ENCODE results near the gene ERO1B.
"Not testable (repeated sequence)": the region's sequence is repeated elsewhere in the genome, so short reads cannot be mapped to it uniquely, and the experiment has no call there.

Gene ERO1B, protein sequence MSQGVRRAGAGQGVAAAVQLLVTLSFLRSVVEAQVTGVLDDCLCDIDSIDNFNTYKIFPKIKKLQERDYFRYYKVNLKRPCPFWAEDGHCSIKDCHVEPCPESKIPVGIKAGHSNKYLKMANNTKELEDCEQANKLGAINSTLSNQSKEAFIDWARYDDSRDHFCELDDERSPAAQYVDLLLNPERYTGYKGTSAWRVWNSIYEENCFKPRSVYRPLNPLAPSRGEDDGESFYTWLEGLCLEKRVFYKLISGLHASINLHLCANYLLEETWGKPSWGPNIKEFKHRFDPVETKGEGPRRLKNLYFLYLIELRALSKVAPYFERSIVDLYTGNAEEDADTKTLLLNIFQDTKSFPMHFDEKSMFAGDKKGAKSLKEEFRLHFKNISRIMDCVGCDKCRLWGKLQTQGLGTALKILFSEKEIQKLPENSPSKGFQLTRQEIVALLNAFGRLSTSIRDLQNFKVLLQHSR

GRCh38 chr1:236281654-236282424 is at the start of gene ERO1B:
ERO1B (minus strand) TSS chr1:236281958; CDS start chr1:236281783, 175 bp downstream.
- TF ChIP-seq CTCF (IDR thresholded peaks at IDR 0.05; ENCODE audit: low read depth, low read length, missing control alignments) = no peak
- H3K4me3 ChIP-seq (ENCODE audit: low read depth, low read length) = peak within 1 kb of the TSS; percentile 99

DNA sequence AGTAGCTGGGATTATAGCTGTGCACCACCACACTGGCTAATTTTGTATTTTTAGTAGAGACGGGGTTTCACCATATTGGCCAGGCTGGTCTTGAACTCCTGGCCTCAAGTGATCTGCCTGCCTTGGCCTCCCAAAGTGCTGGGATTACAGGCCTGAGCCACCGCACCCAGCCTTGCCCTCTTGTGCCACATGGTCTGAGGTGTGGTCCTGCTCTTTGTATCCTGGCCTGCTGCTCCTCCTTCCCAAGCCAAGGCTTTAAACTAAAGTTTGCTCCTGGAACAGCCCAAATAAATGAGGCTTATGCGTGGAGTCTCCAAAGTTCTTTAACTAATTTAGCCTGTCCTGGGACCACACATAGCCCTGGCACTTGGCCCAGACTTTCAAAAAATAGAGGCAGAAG is 49.7 kb upstream of the ERO1B start:
- not testable (repeated sequence) for DNase-seq (ENCODE audit: low read depth); H3K4me3 ChIP-seq (ENCODE audit: low read depth, low read length)

More at GRCh38 chr1:236281654-236282424, at the start of gene ERO1B:
- DNase-seq (ENCODE audit: low read depth) = peak; percentile 93

DNA sequence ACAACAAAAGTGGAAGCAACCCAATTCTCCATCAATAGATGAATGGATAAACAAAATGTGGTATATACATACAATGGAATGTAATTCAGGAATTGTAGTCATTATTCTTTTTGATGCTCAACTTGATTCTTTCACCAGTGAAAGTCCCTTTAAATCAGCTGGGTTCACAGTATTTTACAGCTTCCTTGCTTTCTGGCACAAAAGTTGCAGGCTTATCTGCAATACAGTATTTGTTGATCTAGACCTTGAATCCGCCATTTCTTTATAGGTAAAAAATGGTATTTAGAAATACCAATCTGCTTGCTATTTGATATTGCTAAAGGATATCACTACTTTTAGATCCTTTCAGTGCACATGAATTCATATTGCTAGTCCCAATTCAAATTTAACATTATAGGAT is 44.7 kb upstream of the ERO1B start:
- no peak for DNase-seq (ENCODE audit: low read depth)
- no peak overlapping the region for H3K4me3 ChIP-seq (ENCODE audit: low read depth, low read length)
- no peak for TF ChIP-seq CTCF (IDR thresholded peaks at IDR 0.05; ENCODE audit: low read depth, low read length, missing control alignments)

GRCh38 chr1:236325567-236325966 is 43.8 kb upstream of the ERO1B start:
- no peak overlapping the region for H3K4me3 ChIP-seq (ENCODE audit: low read depth, low read length)
- no peak for TF ChIP-seq CTCF (IDR thresholded peaks at IDR 0.05; ENCODE audit: low read depth, low read length, missing control alignments)
- DNase-seq (ENCODE audit: low read depth) = no peak

- TF ChIP-seq CTCF (IDR thresholded peaks at IDR 0.05; ENCODE audit: low read depth, low read length, missing control alignments) = no peak
- no peak overlapping the region for H3K4me3 ChIP-seq (ENCODE audit: low read depth, low read length)
- no peak for DNase-seq (ENCODE audit: low read depth)
Measured at GRCh38 chr1:236323819-236324411, 42.2 kb upstream of the ERO1B start.

GRCh38 chr1:236322566-236323409 is 41.0 kb upstream of the ERO1B start:
- no peak overlapping the region for H3K4me3 ChIP-seq (ENCODE audit: low read depth, low read length)
- DNase-seq (ENCODE audit: low read depth) = no peak
- TF ChIP-seq CTCF (IDR thresholded peaks at IDR 0.05; ENCODE audit: low read depth, low read length, missing control alignments) = no peak

Measured in GM12864 (cell line).